NCI-H1105 (cell line): Measurements from ENCODE around the gene RASEF.
"Not testable (repeated sequence)": the region's sequence is repeated elsewhere in the genome, so short reads cannot be mapped to it uniquely, and the experiment has no call there.

Source experiments
- DNase-seq: peaks from one replicate; lab custom pipeline; 2025; lab: John Stamatoyannopoulos, UW

The RASEF gene

DNA sequence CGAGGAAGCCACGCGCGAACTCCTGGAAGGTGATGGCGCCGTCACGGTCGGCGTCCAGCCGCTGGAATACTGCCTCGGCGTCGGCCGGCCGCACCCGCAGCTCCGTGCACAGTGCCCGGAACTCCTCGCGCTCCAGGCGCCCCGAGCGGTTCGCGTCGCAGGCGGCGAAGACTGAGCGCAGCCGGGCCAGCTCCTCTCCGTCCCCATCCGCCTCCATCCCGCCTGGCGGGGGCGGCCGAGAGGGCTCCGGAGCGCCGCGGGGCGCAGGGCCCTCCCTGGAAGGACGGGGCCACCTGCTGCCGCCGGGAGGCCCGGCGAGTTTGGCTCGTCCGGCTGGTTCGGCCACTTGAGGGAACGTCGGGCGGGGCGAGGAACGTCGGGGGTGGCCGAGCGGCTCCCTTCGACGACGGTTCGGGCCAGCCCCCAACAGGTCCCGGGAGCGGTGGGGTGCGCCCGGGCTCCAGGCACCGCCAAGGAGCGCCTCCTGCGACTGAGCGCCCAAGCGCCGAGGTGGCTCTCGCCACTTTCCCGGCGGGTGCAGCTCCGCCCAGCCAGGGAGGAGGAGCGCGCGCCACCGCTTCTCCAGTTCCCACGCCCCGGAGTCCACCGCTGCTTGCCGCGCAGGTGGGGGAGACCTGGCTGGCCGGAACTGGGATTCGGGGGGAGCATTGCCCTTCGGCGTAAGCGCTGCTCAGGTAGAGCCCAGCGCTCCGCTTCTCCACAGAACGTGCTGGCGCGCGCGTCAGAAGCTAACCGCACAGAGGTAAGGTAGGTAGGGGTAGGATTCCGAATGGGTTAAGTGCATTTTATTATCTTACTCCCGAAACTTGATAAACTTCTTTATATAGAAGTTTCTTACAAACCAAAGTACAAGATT lies at the start of gene RASEF:
Gene RASEF, minus strand, starts transcription at position 492 of the 877 bp plus-strand sequence. Its CDS starts 275 bp downstream, at position 217.
- DNase-seq: peak; percentile 58

DNA sequence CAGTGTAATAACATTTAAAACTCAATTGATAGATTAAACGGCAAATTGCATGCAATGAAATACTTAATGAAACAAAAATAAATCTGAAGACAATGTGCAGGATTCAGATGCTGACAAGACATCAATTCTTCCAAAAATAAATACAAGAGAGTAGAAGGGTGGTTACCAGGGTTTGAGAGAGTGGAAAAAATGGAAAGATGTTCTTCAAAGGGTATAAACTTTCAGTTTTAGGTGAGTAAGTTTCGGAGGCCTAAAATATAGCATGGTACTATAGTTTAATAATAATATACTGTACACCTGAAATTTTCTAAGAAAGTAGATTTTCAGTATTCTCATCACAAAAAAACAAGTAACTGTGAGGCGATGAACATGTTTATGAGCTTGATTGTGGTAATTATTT lies 48.2 kb upstream of the RASEF start:
- no peak for DNase-seq

DNA sequence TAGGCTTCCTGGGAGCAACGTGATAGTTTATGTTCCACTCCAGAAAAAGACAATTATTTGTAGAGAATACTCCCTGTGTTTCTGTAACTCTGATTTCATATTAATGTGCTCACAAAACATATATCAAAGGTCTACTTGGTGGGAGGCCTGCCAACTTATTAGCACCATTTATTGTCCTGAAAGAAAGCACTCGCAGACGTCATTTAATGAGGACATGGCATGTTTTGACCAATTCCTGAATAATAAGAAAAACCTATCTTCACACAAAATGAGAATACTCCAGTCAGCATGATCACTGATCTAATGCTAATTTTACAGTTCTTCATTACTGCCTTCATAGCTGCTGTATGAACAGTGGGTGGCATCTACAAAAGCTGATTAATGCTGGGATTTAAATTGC lies 46.4 kb upstream of the RASEF start:
- no peak for DNase-seq

DNA sequence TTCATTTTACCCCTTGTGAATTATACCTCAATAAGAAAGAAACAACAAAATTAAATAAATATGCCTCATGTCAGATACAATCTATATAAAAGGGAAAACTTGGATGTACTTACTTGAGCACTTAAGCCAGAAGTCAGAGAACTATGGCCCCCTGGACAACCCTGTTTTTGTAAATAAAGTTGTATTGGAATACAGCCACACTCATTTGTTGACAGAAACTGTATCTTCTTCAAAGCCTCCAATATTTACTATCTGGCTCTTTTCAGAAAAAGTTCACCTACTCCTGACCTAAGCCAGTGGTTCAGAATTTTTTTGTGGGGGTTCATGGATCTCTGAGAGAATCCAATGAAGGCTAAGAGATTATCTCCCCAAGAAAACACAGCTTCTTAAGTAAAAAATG lies 45.3 kb upstream of the RASEF start:
- no peak for DNase-seq

DNA sequence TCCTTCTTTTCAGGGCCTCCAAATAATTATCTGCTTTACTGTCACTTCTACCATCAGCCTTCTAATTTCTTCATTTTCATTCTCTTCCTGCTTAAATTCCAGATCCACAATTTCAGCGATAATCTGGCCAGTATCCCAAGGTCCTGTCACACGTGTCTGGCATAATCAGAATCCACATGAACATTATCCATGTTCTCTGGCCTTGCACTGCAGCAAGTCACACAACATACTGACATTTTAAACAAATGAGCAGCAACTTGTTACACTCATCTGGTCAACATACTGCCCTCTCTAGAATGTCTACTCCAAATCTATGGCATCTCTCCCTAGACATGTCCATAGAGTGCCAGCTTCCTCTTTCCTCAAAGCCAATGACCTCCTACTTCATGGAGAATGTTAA lies 43.8 kb upstream of the RASEF start:
- no peak for DNase-seq

GRCh38 chr9:83106263-83106662 lies 43.3 kb upstream of the RASEF start:
- no peak for DNase-seq

DNA sequence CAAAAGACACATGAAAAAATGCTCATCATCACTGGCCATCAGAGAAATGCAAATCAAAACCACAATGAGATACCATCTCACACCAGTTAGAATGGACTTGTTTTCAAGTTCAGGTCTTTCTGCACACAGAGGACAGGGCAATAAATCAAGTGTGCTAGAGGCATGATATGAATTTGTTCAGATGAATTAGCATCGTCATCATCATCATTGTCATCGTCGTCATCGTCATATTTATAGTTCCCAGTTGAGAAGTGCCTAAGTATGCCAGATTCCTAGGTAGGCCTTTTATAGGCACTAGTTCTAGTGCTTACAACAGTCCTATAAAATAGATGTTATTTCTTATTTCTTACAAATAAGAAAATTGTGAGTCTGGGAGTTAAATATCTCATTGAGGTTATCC lies 34.7 kb upstream of the RASEF start:
- no peak for DNase-seq

- DNase-seq: not testable (repeated sequence)
Observed at GRCh38 chr9:83093311-83093710, 30.4 kb upstream of the RASEF start.

DNA sequence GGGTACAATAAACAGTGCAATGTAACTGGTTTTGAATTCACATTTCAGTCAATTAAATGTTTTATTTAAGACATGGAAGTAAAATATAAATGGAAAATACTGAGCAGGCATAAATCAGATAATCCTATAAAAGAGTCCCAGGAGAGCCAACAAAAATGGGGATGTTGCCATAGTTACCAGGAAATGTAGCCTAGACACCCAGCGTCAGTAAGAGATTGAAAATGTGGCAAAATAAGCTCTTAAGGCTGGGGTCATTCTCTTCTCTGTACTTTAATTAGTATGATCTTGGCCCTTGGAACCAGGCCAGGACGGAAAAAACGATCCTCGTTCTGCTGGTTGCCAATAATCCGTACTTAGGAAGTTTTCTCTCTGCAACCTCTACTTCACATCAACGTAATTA lies 18.9 kb upstream of the RASEF start:
- peak; percentile 16 for DNase-seq

GRCh38 chr9:83081010-83081409 lies 18.1 kb upstream of the RASEF start:
- DNase-seq: no peak

DNA sequence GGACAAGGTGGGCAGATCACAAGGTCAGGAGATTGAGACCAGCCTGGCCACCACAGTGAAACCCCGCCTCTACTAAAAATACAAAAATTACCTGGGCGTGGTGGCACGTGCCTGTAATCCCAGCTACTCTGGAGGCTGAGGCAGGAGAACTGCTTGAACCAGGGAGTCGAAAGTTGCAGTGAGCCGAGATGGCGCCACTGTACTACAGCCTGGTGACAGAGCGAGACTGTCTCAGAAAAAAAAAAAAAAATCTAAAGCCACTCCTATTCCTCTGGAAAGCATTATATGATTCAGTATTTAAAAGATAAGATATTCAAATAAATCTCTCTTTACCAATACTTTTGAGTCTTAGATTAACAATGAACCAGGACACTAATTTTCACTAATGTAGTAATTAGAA lies 13.0 kb upstream of the RASEF start:
- DNase-seq: not testable (repeated sequence)

DNA sequence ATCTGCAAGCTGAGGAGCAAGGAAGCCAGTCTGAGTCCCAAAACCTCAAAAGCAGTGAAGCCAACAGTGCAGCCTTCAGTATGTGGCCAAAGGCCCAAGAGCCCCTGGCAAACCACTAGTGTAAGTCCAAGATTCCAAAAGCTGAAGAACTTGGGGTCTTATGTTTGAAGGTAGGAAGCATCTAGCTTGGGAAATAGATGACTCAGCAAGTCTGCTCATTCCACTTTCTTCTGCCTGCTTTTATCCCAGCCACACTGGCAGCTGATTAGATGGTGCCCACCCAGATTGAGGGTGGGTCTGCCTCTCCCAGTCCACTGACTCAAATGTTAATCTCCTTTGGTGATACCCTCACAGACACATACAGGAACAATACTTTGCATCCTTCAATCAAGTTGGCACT lies 9.6 kb upstream of the RASEF start:
- not testable (repeated sequence) for DNase-seq

GRCh38 chr9:83071626-83072025 lies 8.7 kb upstream of the RASEF start:
- no peak for DNase-seq

GRCh38 chr9:83070261-83070660 lies 7.3 kb upstream of the RASEF start:
- DNase-seq: no peak

DNA sequence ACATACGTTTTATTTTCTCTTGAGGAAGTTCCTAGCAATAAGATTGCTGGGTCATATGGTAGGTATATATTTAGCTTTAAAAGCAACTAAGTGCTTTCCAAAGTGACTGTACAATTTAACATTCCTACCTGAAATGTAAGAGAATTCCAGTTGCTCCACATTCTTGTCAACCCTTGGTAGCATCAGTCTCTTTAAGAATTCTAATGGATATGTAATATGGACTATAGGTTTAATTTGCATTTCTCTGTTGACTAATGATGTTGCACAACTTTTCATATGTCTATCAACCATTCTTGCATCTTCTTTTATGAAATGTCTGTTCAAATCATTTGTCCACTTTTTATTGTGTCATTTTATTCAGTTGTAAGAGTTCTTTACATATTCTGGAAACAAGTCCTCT lies 6.7 kb upstream of the RASEF start:
- DNase-seq: no peak

GRCh38 chr9:83068414-83068813 lies 5.5 kb upstream of the RASEF start:
- no peak for DNase-seq

DNA sequence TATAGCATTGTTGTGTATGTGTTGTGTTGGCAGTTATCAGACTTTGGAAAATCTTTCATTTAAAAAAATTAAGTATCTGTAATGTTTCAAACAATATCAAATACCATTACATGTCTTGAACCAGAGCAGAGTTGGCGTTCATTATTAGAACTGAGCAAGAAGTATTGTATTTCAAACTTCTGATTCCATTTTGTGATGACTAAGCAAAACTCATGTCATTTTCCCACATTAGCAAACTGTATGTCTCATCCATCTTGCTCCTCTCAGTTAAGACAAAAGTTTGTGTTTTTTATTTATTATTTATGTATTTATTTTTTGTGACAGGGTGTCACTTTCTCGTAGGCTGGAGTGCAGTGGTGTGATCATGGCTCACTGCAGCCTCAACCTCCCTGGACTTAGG lies 4.6 kb upstream of the RASEF start:
- DNase-seq: no peak

DNA sequence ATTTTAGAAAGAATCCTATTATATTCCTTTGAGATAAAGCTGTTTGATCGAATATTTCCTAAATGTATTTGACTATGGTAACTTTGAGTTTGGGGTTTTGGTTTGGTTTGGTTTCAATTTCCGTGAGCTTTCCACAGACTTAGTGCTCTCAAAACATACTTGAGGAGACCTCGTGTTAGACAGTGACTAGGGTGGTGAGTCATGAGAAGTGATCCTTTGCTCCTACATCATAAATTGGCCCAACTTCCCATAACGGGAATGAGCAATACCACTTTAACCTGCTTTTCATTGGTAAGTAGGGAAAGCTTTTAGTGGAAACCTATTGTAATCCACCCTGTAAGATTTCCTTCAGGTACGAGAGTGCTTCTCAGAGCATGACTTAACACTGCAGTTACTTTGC lies 3.8 kb upstream of the RASEF start:
- no peak for DNase-seq

DNA sequence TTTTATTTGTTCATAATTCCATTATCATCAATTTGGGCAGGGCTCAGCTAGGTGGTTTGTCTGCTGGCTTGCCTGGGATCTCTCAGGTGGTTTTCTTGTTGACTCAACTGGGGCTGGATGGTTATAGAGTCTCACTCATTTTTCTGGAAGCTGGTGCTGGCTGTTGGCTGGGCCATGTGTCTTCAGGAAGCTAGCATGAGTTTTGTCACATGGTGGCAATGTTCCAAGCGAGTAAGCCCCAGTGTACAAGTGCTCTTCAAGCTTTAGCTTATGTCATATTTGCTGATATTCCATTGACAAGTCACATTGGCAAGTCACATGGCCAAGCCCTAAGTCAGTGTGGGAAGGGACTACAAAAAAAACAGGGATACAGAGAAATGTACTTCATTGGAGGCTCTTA lies 2.3 kb upstream of the RASEF start:
- peak; percentile 1 for DNase-seq

DNA sequence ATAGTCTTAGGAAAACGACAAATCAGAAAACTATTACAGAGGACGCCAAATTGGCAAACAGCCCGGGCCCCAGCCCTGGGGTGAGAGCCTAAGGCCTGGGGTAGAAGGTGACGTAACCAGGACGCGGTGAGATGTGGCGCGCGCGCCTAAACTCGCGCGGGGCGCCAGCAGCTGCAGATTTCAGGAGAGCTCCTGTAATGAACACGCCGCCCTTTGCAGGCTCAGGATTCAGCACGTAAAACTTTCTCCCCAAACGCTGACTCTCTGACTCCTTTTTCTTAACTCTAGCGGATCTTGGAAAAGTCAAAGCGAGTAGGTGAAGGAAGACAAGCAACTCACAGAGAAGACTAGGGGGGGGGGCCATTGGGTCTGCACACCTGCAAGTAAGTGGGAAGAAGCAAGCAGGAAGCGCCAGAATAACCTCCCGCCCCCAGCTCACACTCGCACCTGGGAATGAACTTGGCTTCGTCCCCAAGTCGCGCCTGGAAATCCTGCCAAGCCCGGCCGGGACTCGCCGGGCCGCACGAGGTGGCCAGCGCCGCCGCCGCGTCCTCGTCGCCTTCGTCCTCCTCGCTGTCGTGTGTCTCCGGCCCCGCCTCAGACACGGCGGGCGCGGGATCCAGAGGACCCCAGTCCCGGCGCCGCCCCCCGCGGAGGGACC lies 822 bp downstream of the RASEF start:
- peak; percentile 67 for DNase-seq

- no peak for DNase-seq
Observed at GRCh38 chr9:83061036-83061435, 1.9 kb downstream of the RASEF start.

- DNase-seq: peak; percentile 72
Observed at GRCh38 chr9:83060556-83060955, 2.4 kb downstream of the RASEF start.

DNA sequence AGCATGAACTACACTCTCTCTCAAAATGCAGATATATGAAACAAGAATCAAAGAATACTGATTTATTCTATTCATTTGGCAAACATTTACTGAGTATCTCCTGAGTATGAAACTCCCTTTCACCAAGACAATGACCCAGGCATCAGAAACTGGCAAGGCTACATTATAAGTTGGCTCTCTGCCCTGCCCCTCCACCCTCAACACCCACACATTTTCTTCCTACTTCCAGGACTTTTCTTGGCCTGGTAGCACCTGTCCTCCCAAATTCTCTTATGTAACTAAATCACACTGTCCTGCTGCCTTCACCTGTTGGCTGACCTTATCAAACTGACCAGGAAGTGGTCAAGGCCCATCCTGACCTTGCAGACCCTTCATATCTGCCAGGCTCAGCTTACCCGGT lies 3.5 kb downstream of the RASEF start:
- no peak for DNase-seq

GRCh38 chr9:83056911-83057310 lies 6.0 kb downstream of the RASEF start:
- no peak for DNase-seq
